Endothelial cell (in vitro differentiated cells): ENCODE measurements around the gene GNAZ. TPM values are rescaled to one million over a fixed set of nuclear protein-coding genes. Genes with fewer than 3 reads are reported as not detected.

Source experiments
- DNase-seq: peaks from one replicate; pipeline ENCODE4 v3.0.0; 2021; ENCODE audit warnings: low spot score
- H3K27ac Mint-ChIP-seq: one replicate; pipeline ENCODE4 v1.8.0; 2021; ENCODE audit warnings: mixed read lengths, inconsistent platforms; ENCODE audit not compliant: unreplicated experiment
- H3K27me3 Mint-ChIP-seq: one replicate; pipeline ENCODE4 v1.8.0; 2021; ENCODE audit warnings: mild to moderate bottlenecking, moderate library complexity, mixed read lengths, inconsistent platforms; ENCODE audit not compliant: unreplicated experiment
- H3K36me3 Mint-ChIP-seq: one replicate; pipeline ENCODE4 v1.8.0; 2021; ENCODE audit warnings: mild to moderate bottlenecking, low read depth, mixed read lengths, inconsistent platforms; ENCODE audit not compliant: unreplicated experiment
- H3K4me1 Mint-ChIP-seq: one replicate; pipeline ENCODE4 v1.8.0; 2021; ENCODE audit warnings: mild to moderate bottlenecking, mixed read lengths, inconsistent platforms; ENCODE audit not compliant: unreplicated experiment
- H3K4me3 Mint-ChIP-seq: one replicate; pipeline ENCODE4 v1.8.0; 2021; ENCODE audit warnings: mild to moderate bottlenecking, mixed read lengths, inconsistent platforms; ENCODE audit not compliant: unreplicated experiment
- H3K9me3 Mint-ChIP-seq: one replicate; pipeline ENCODE4 v1.8.0; 2021; ENCODE audit warnings: mixed read lengths, inconsistent platforms; ENCODE audit not compliant: unreplicated experiment
- total RNA-seq: library from RNA; stranded (reverse); fragmentation: NEBNext Ultra II Directional; extraction: Animal tissue kit (Norgen Biotek cat#: 25700); gene quantifications from one replicate; pipeline ENCODE4 v1.2.1, GENCODE V29; 2021; ENCODE audit not compliant: unreplicated experiment
- TF ChIP-seq, protein P1 (sequence below): fragments of 200-600 bp; sonication (generic); IDR thresholded peaks from one replicate; pipeline ENCODE4 v1.5.0; 2021; ENCODE audit warnings: antibody characterized with exemption; ENCODE audit not compliant: unreplicated experiment

The GNAZ gene
- total RNA-seq, 1 donor from 2014 or later: 0.21 TPM

DNA sequence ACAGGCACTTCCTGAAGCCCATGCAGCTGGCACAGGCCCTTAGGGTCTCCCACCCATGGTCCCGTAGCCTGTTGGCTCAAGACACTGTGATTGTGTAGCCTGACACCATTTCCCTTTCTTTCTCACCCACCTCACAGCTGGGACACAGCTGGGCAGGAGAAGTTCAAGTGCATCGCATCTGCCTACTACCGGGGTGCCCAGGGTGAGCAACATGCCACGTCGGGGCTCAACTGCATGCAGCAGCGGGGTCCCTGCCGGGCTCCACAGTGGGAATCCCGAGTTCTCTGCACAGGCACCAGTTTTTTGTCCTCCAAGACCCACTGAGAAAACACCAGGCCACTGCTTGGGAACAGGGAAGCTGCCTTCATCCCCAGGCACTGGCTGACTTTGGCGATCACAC is 85.5 kb downstream of the GNAZ start:
- Mint-ChIP-seq H3K27me3 (peaks cover 2% of the 10 kb centered on the region), H3K36me3 (peaks cover 2% of the 10 kb centered on the region), H3K27ac (no peak overlapping the region), H3K4me3 (no peak overlapping the region), H3K4me1 (peaks cover 15% of the 10 kb centered on the region), H3K9me3 (no peaks in the 10 kb centered on the region)
- TF ChIP-seq, protein P1, sequence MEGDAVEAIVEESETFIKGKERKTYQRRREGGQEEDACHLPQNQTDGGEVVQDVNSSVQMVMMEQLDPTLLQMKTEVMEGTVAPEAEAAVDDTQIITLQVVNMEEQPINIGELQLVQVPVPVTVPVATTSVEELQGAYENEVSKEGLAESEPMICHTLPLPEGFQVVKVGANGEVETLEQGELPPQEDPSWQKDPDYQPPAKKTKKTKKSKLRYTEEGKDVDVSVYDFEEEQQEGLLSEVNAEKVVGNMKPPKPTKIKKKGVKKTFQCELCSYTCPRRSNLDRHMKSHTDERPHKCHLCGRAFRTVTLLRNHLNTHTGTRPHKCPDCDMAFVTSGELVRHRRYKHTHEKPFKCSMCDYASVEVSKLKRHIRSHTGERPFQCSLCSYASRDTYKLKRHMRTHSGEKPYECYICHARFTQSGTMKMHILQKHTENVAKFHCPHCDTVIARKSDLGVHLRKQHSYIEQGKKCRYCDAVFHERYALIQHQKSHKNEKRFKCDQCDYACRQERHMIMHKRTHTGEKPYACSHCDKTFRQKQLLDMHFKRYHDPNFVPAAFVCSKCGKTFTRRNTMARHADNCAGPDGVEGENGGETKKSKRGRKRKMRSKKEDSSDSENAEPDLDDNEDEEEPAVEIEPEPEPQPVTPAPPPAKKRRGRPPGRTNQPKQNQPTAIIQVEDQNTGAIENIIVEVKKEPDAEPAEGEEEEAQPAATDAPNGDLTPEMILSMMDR: no peak
- no peak for DNase-seq

DNA sequence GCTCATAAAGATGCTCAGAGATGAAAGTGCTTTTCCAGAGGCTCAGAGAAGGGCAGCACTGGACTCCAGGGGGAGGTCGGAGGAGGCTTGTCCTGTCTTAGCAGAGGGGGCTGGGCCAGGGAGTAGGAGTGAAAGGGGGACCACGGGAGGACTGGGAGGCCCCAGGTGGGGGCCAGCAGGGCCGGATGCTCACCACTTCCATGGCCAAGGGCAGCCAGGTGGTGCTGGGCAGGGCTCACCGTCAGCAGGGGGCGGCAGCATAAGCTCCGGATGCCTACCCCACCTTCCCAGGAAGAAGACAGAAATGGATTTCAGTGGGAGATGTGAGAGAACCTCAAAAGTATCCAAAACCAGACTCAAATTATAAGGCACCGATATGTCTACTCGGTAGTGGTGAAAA is 86.0 kb downstream of the GNAZ start:
- DNase-seq: no peak
- no peaks in the 10 kb centered on the region for H3K27me3 Mint-ChIP-seq
- H3K9me3 Mint-ChIP-seq: no peaks in the 10 kb centered on the region
- no peaks in the 10 kb centered on the region for H3K36me3 Mint-ChIP-seq
- TF ChIP-seq, protein P1: no peak
- no peak overlapping the region for H3K4me3 Mint-ChIP-seq
- H3K27ac Mint-ChIP-seq: no peak overlapping the region
- H3K4me1 Mint-ChIP-seq: peaks cover 13% of the 10 kb centered on the region

DNA sequence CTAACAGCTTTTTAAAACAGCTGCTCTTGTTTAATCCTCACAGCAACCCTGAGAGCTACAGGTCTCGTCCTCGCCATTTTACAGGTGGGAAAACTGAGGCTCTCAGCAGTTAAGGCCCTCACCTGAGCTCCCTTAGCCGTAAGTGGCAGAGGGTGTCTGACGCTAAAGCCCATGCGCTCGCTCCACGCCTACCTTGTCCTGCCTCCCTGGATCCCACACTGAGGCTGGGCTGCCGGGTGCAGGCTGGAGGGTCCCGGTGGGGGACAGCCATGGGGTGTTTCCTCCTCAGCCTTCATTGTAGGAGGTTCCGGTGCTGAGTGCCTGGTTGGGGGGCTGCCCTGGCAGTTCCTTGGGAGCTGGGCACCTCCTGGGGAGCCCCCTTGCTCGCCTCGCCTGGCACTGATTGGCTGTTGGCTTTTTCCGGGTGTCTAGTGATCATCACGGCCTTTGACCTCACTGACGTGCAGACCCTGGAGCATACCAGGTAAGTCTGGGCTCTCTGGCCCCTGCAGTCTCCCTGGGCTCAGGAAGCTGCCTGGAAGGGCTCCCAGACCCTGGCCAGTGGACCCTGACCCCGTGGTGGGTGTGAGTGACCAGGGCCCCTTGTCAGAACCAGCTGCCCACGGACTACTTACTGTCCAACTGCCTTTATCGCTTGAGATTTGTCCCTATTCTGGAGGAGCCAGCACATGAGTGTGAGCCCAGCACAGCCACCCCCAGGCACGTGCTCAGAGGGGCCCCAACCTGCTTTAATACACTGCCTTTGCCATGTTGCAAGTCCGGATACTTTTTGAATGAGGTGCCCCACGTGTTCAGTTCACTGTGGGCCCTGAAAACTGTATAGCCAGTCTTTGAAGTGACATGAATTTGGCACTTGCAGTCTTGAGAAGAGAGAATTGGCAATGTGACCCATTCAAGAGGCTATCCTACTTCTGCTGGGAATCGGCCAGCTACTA is 87.5 kb downstream of the GNAZ start:
- TF ChIP-seq, protein P1: no peak
- peaks cover 2% of the 10 kb centered on the region for H3K27me3 Mint-ChIP-seq
- no peak overlapping the region for H3K4me3 Mint-ChIP-seq
- no peak overlapping the region for H3K27ac Mint-ChIP-seq
- no peaks in the 10 kb centered on the region for H3K36me3 Mint-ChIP-seq
- H3K4me1 Mint-ChIP-seq: peaks cover 4% of the 10 kb centered on the region
- DNase-seq: no peak
- no peaks in the 10 kb centered on the region for H3K9me3 Mint-ChIP-seq

DNA sequence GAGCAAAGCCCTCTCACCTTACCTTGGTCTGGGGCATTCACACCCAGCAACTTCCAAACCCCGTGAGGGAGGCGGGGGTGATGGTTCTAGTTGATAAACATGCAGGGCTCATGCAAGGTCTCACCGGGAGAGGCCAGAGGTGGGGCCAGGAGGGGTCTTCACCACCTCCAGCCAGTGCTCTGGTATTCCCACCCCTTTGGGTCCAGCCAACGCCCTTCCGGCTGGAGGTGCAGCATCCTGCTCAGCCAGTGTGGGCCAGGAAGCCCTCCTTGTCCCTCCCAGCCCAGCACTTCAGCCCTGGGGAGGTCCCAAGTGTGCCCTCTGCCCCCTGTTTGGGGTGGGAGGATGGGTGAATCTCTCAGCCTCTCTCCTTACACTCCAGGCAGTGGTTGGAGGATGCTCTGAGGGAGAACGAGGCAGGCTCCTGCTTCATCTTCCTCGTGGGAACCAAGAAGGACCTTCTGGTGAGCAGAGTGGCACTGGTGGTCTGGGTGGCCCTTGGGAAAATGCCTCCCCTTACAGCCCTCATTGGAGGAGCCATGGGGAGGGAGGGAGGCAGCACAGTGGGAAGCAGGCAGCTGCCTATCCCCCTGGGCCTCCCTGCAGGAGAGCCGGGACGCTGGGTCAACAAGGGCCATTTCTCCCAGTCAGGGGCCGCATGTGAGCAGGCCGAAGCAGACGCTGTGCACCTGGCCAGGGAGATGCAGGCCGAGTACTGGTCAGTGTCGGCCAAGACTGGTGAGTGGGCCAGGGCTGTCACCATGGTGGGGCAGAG is 88.4 kb downstream of the GNAZ start:
- TF ChIP-seq, protein P1: no peak
- no peak for DNase-seq
- H3K9me3 Mint-ChIP-seq: no peaks in the 10 kb centered on the region
- H3K4me3 Mint-ChIP-seq: no peak overlapping the region
- H3K27ac Mint-ChIP-seq: no peak overlapping the region
- H3K27me3 Mint-ChIP-seq: peaks cover 2% of the 10 kb centered on the region
- H3K4me1 Mint-ChIP-seq: no peaks in the 10 kb centered on the region
- H3K36me3 Mint-ChIP-seq: no peaks in the 10 kb centered on the region

DNA sequence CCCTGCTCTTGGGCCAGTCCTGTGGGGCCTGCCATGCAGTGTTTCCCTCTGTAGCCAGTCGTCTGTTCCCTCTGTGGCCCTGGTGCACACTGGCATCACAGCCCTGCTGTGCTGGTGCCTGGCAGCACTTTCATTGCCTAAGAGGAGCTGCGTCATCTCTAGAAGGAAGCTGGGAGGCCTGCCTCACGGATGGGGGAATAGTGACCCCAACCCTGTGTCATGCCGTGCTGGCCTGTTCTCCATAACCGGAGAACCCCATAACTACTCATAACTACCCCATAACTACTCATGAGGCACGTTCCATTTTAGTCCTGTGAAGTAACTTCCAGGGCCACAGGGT is 88.9 kb downstream of the GNAZ start:
- H3K27me3 Mint-ChIP-seq: peaks cover 2% of the 10 kb centered on the region
- H3K27ac Mint-ChIP-seq: no peak overlapping the region
- TF ChIP-seq, protein P1: no peak
- DNase-seq: no peak
- no peak overlapping the region for H3K4me3 Mint-ChIP-seq
- H3K4me1 Mint-ChIP-seq: no peaks in the 10 kb centered on the region
- H3K36me3 Mint-ChIP-seq: no peaks in the 10 kb centered on the region
- H3K9me3 Mint-ChIP-seq: no peaks in the 10 kb centered on the region
